NCI-H1436 (cell line): ENCODE results near the gene C20orf173.
"Not testable (repeated sequence)": the region's sequence is repeated elsewhere in the genome, so short reads cannot be mapped to it uniquely, and the experiment has no call there.

Experiments
- DNase-seq: peaks from one replicate; lab custom pipeline; 2025; lab: John Stamatoyannopoulos, UW

Gene C20orf173

GRCh38 chr20:35529552-35529951, at the start of gene C20orf173:
TSS of gene C20orf173 (minus strand) at chr20:35529652. CDS start at chr20:35529373, 279 bp downstream.
- no peak for DNase-seq

GRCh38 chr20:35579196-35579595, 49.7 kb upstream of the C20orf173 start:
- DNase-seq = no peak

GRCh38 chr20:35578469-35578868, 49.0 kb upstream of the C20orf173 start:
- no peak for DNase-seq

- no peak for DNase-seq
Measured at GRCh38 chr20:35576816-35577215, 47.4 kb upstream of the C20orf173 start.

GRCh38 chr20:35575958-35576357, 46.5 kb upstream of the C20orf173 start:
- DNase-seq = no peak

- no peak for DNase-seq
Measured at GRCh38 chr20:35572838-35573237, 43.4 kb upstream of the C20orf173 start.

GRCh38 chr20:35571555-35571954, 42.1 kb upstream of the C20orf173 start:
- no peak for DNase-seq

- no peak for DNase-seq
Measured at GRCh38 chr20:35568645-35569044, 39.2 kb upstream of the C20orf173 start.

GRCh38 chr20:35564905-35565304, 35.5 kb upstream of the C20orf173 start:
- DNase-seq = no peak

GRCh38 chr20:35563834-35564233, 34.4 kb upstream of the C20orf173 start:
- no peak for DNase-seq

- no peak for DNase-seq
Measured at GRCh38 chr20:35562541-35563110, 33.2 kb upstream of the C20orf173 start.

GRCh38 chr20:35561671-35562070, 32.2 kb upstream of the C20orf173 start:
- no peak for DNase-seq

- DNase-seq = peak; percentile 53
Measured at GRCh38 chr20:35561268-35561667, 31.8 kb upstream of the C20orf173 start.

- DNase-seq = no peak
Measured at GRCh38 chr20:35560541-35560940, 31.1 kb upstream of the C20orf173 start.

GRCh38 chr20:35560105-35560511, 30.7 kb upstream of the C20orf173 start:
- no peak for DNase-seq

GRCh38 chr20:35559042-35559693, 29.7 kb upstream of the C20orf173 start:
- no peak for DNase-seq

GRCh38 chr20:35558451-35558850, 29.0 kb upstream of the C20orf173 start:
- no peak for DNase-seq

- no peak for DNase-seq
Measured at GRCh38 chr20:35556871-35557270, 27.4 kb upstream of the C20orf173 start.

GRCh38 chr20:35555951-35556645, 26.6 kb upstream of the C20orf173 start:
- no peak for DNase-seq

GRCh38 chr20:35555461-35555860, 26.0 kb upstream of the C20orf173 start:
- not testable (repeated sequence) for DNase-seq

GRCh38 chr20:35552914-35553313, 23.5 kb upstream of the C20orf173 start:
- no peak for DNase-seq

GRCh38 chr20:35551503-35551902, 22.1 kb upstream of the C20orf173 start:
- DNase-seq = no peak

GRCh38 chr20:35547329-35547728, 17.9 kb upstream of the C20orf173 start:
- DNase-seq = no peak
